Upper lobe of right lung (tissue), 1 donor: Measurements from ENCODE around the gene ARF1. TPM values are rescaled to one million over a fixed set of nuclear protein-coding genes. Genes with fewer than 3 reads are reported as not detected.
A peak's percentile ranks its signal among the peaks of the same experiment; 100 is the strongest.

Experiments
- ATAC-seq: fragments of 200-7000 bp; cut with Tn5 transposase; one replicate; pipeline ENCODE4 v1.9.1; 2020; ENCODE audit warnings: mild to moderate bottlenecking, moderate library complexity
- DNase-seq: peaks from one replicate; pipeline ENCODE4 v3.0.0-alpha.2; 2020
- H3K27ac ChIP-seq: fragments of 200-600 bp; one replicate; pipeline ENCODE4 v1.8.0; 2022
- H3K27me3 ChIP-seq: fragments of 200-600 bp; one replicate; pipeline ENCODE4 v1.8.0; 2022; ENCODE audit warnings: mild to moderate bottlenecking
- H3K36me3 ChIP-seq: fragments of 200-600 bp; one replicate; pipeline ENCODE4 v1.8.0; 2022
- H3K4me1 ChIP-seq: fragments of 200-600 bp; one replicate; pipeline ENCODE4 v1.8.0; 2022
- H3K4me3 ChIP-seq: fragments of 200-600 bp; one replicate; pipeline ENCODE4 v1.8.0; 2022; ENCODE audit warnings: mild to moderate bottlenecking
- H3K9me3 ChIP-seq: fragments of 200-600 bp; one replicate; pipeline ENCODE4 v1.8.0; 2022
- intact Hi-C: fragments of 100-400 bp; cut with DNase I; formaldehyde crosslinking; loops from one replicate; pipeline ENCODE4 v1.11.0; 2022
- total RNA-seq: library from RNA; stranded (reverse); fragmentation: NEBNext Ultra II Directional; extraction: Animal tissue kit (Norgen Biotek cat#: 25700); gene quantifications from one replicate; pipeline ENCODE4 v1.2.1, GENCODE V29; 2021
- TF ChIP-seq, protein P1 (sequence below): fragments of 200-600 bp; IDR thresholded peaks from one replicate; pipeline ENCODE4 v1.8.0; 2022; ENCODE audit warnings: antibody characterized with exemption
- donor health status: DM: no; HTN: yes; CAD: no; lungs with severe emphysema.

The ARF1 gene
- total RNA-seq, 1 donor from 2014 or later = 397 TPM

DNA sequence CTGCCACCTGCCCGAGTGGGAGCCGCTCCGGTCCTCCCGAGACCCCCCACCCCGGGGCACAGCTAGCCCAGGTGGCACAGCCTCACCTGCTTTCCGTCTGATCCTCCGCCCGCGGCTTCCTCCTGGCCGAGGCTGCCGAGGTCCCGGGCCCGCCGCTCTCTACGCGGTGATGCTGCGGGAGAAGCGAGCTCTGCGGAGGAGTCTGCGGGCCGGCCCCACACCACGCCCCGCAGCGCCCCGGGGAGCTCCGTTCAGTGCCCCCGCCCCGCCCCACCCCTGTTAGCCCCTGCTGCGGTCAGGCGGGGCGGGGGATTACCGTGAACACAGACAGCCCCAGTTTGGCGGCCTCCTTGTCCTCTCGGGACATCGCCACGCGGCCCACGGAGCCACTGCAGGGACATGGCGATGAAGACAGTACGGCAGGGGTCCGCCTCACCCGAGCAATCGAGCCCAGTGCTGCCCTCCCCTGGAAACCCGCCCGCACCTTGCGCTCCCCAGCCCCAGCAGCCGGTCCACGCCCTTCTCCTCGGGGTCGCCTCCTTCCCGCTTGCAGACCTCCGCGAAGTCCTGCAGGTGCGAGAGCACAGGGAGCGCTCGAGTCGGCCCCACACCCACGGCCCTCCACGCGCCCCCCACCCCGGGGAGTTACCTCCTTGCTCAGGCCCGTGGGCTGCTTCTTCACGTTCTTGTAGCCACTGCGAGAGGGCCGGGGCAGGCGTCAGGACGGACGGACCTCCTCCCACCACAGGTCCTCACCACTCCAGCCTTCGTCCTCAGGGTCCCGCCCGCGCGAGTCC, 19.7 kb downstream of the ARF1 start:
- Histone ChIP-seq H3K27me3 (no peaks in the 10 kb centered on the region), H3K27ac (peak overlapping the region; percentile 89), H3K4me1 (peaks cover 15% of the 10 kb centered on the region), H3K36me3 (peaks cover 55% of the 10 kb centered on the region), H3K4me3 (peak overlapping the region; percentile 89), H3K9me3 (no peaks in the 10 kb centered on the region)
- DNase-seq (peak; percentile 81), ATAC-seq (peak; percentile 45)
- TF ChIP-seq, protein P1, sequence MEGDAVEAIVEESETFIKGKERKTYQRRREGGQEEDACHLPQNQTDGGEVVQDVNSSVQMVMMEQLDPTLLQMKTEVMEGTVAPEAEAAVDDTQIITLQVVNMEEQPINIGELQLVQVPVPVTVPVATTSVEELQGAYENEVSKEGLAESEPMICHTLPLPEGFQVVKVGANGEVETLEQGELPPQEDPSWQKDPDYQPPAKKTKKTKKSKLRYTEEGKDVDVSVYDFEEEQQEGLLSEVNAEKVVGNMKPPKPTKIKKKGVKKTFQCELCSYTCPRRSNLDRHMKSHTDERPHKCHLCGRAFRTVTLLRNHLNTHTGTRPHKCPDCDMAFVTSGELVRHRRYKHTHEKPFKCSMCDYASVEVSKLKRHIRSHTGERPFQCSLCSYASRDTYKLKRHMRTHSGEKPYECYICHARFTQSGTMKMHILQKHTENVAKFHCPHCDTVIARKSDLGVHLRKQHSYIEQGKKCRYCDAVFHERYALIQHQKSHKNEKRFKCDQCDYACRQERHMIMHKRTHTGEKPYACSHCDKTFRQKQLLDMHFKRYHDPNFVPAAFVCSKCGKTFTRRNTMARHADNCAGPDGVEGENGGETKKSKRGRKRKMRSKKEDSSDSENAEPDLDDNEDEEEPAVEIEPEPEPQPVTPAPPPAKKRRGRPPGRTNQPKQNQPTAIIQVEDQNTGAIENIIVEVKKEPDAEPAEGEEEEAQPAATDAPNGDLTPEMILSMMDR = peak; percentile 18
- intact Hi-C loops = no loop called here

DNA sequence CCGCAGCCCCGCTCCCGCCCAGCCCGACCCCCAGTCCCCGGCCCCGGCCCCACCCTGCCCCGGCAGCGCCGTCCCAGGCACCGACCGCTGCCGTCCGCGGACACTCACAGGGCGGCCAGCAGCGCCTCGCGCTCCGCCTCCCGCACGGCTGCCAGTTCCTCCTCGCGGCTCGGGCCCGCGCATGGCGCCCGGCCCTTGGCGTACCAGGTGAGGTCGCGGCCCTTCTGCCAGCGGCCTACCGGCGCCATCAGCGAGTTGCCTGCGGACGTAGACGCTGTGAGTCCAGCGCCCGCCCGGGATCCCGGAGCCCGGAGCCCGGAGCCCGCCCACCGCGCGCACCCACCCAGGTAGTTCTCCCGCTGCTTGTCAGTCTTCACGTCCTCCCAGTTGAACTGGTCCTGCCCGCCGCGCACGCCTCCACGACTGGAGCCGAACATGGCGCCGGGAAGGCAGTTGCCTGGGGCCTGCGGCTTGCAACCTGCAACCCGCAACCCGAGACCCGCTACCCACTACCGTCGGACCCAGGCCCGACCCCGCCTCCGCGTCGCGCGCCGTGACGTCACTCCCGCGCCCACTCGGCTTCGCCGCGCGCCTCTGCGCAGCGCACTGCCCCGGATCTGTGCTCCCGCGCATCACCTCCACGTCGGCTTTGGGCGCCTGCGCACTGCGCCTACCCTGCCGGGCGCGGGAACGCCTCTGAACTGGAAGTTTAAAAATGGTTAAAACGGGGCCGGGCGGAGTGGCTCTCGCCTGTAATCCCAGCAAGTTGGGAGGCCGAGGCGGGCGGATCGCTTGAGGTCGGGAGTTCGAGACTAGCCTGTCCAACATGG, 20.5 kb downstream of the ARF1 start, which contains the start of gene C1orf35:
Gene C1orf35 (minus strand): TSS at position 535 of the 830 bp plus-strand sequence. CDS start 98 bp downstream, at position 437.
- no peaks in the 10 kb centered on the region for H3K27me3 ChIP-seq
- peak; percentile 90 for ATAC-seq
- H3K27ac ChIP-seq = peak within 1 kb of the TSS; percentile 89
- H3K36me3 ChIP-seq = peaks cover 52% of the 10 kb centered on the region
- H3K4me3 ChIP-seq = peak within 1 kb of the TSS; percentile 89
- H3K4me1 ChIP-seq = peaks cover 19% of the 10 kb centered on the region
- intact Hi-C loops = no loop called here
- peak; percentile 97 for DNase-seq
- H3K9me3 ChIP-seq = no peaks in the 10 kb centered on the region
- TF ChIP-seq, protein P1 = no peak

DNA sequence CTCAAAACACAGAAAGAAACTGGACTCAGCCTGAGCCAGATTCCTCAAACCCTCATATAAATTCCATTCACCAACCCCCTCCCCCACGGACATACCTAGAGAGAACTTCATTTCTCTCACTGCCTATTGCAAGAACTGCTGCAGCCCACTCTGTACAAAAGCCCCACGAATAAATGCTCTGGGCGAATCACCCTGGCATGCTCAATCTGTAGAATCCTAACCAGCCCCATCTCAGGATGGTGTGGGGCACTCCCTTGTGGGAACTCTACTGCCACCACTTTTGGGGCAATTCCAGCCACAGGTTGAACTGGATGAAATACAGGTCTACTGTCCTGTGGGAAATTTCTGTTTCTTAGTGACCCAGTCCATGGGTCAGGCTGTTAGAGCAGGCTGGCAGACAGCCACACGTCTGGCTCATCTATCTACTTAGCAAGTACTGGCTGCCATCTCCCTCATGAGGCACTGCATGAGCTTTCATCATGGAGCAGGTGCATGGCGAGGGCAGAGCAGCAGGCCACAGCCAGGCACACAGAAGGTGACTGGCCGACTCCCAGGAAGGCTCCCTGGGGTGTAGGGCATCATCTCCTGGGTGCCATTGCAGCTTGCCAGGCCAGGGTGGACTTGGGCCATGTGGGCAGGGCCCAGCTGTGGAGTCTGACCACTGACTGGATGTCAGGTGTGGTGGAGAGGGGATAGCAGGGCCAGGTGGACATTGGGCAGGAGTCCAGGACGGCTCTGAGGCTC, 22.2 kb downstream of the ARF1 start:
- peaks cover 27% of the 10 kb centered on the region for H3K4me1 ChIP-seq
- H3K9me3 ChIP-seq = no peaks in the 10 kb centered on the region
- intact Hi-C loops = no loop called here
- no peak overlapping the region for H3K4me3 ChIP-seq
- no peak for ATAC-seq
- H3K27ac ChIP-seq = no peak overlapping the region
- TF ChIP-seq, protein P1 = no peak
- H3K36me3 ChIP-seq = peaks cover 35% of the 10 kb centered on the region
- H3K27me3 ChIP-seq = no peaks in the 10 kb centered on the region
- no peak for DNase-seq

DNA sequence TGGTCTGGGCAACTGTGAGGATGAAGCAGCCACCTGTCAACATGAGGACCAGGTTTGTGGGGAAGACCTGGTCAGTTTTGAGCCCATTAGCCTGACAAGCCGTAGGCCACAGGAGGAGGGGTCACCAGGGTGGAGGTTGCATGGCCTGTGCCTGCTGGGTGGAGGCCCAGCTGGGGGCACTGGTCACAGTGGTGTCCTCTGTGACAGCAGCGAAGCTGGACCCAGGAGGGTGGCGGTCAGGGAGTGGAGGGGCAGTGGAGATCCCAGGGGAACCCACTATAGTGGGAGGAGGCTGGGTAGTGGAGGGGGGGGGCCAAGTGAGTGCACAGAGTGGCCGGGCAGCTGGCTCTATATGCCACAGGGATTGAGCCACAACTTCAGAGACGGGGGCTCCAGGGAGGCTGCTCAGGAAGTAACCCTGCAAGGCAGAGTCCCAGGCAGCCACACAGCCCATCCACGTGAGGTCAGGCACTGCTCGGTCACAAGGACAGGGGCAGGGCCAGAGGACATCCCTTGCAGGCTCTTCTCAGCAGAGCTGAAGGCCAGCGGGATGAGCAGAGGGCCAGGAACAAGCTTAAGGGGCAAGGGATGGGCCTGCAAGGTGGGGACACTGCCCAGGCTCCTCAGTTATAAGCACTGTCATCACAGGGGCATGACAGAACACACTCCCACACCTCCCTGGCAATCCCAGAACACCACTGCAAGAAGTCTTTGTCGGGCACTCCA, 22.9 kb downstream of the ARF1 start:
- Histone ChIP-seq H3K9me3 (no peaks in the 10 kb centered on the region), H3K27me3 (no peaks in the 10 kb centered on the region), H3K4me1 (peaks cover 33% of the 10 kb centered on the region), H3K36me3 (peaks cover 29% of the 10 kb centered on the region), H3K27ac (no peak overlapping the region), H3K4me3 (no peak overlapping the region)
- TF ChIP-seq, protein P1 = no peak
- ATAC-seq (no peak), DNase-seq (no peak)
- intact Hi-C loops = no loop called here
